Urinary bladder (tissue), 4 donors: ENCODE data around the gene POLR3B. TPM values are rescaled to one million over a fixed set of nuclear protein-coding genes. Genes with fewer than 3 reads are reported as not detected.

ENCODE experiments used
- DNase-seq: peaks from one replicate; pipeline ENCODE4 v3.0.0-alpha.2; 2015; ENCODE audit errors: extremely low spot score
- H3K27ac ChIP-seq: one replicate; pipeline ENCODE4 v1.5.1; 2013; ENCODE audit warnings: low read depth, mild to moderate bottlenecking, moderate library complexity
- H3K36me3 ChIP-seq: one replicate; pipeline ENCODE4 v1.6.1; 2013; ENCODE audit warnings: mild to moderate bottlenecking, moderate library complexity; ENCODE audit not compliant: insufficient read depth
- H3K4me1 ChIP-seq: one replicate; pipeline ENCODE4 v1.6.1; 2013; ENCODE audit warnings: mild to moderate bottlenecking, moderate library complexity; ENCODE audit not compliant: insufficient read depth
- H3K4me3 ChIP-seq: one replicate; pipeline ENCODE4 v1.5.1; 2013; ENCODE audit warnings: low read depth, low read length
- WGBS: extraction: QIAGEN DNeasy Blood & Tissue Kit; methylation state at CpG from one replicate; pipeline ENCODE4 v1.1.7; 2013; 5-methylcytosine and 5-hydroxymethylcytosine counted together
- polyA plus RNA-seq: library from polyadenylated mRNA; stranded (reverse); fragments of 200-250 nt; gene quantifications from one replicate; pipeline ENCODE4 v1.2.3, GENCODE V29; 2013
- total RNA-seq: library from RNA; depleted of rRNA; stranded (reverse); fragments of >200 nt; gene quantifications from one replicate; pipeline ENCODE4 v1.2.3, GENCODE V29; 2014
- donor health status: healthy with polysubstance abuse.
- donor health status: healthy.

POLR3B gene
- total and polyA plus RNA-seq, 2 donors: 4.5 to 14.2 TPM

GRCh38 chr12:106412563-106412962 lies 55.0 kb downstream of the POLR3B start:
- Histone ChIP-seq H3K4me1 (no peaks in the 10 kb centered on the region), H3K4me3 (no peak overlapping the region), H3K27ac (no peak overlapping the region), H3K36me3 (no peaks in the 10 kb centered on the region)
- 100% methylated on average over 1 of the region's 1 CpG for WGBS
- no peak for DNase-seq

- Histone ChIP-seq H3K4me3 (no peak overlapping the region), H3K27ac (no peak overlapping the region), H3K4me1 (no peaks in the 10 kb centered on the region), H3K36me3 (no peaks in the 10 kb centered on the region)
- no peak for DNase-seq
Measured at GRCh38 chr12:106415134-106415533, 57.6 kb downstream of the POLR3B start.

- H3K27ac ChIP-seq: no peak overlapping the region
- no peak overlapping the region for H3K4me3 ChIP-seq
- 92% methylated on average over 2 of the region's 2 CpGs for WGBS
- DNase-seq: no peak
- no peaks in the 10 kb centered on the region for H3K4me1 ChIP-seq
- H3K36me3 ChIP-seq: no peaks in the 10 kb centered on the region
Measured at GRCh38 chr12:106416273-106416672, 58.7 kb downstream of the POLR3B start.

- Histone ChIP-seq H3K36me3 (no peaks in the 10 kb centered on the region), H3K27ac (no peak overlapping the region), H3K4me3 (no peak overlapping the region), H3K4me1 (no peaks in the 10 kb centered on the region)
- no peak for DNase-seq
- 83% methylated on average over 7 of the region's 7 CpGs for WGBS
Measured at GRCh38 chr12:106417926-106418910, 60.7 kb downstream of the POLR3B start.

- no peaks in the 10 kb centered on the region for H3K4me1 ChIP-seq
Measured at GRCh38 chr12:106418970-106419369, 61.4 kb downstream of the POLR3B start.

GRCh38 chr12:106423291-106423690 lies 65.7 kb downstream of the POLR3B start:
- 98% methylated on average over 2 of the region's 2 CpGs for WGBS
- H3K4me3 ChIP-seq: no peak overlapping the region
- DNase-seq: no peak
- H3K4me1 ChIP-seq: no peaks in the 10 kb centered on the region
- H3K36me3 ChIP-seq: no peaks in the 10 kb centered on the region
- no peak overlapping the region for H3K27ac ChIP-seq

More at GRCh38 chr12:106418970-106419369, 61.4 kb downstream of the POLR3B start:
- Histone ChIP-seq H3K27ac (no peak overlapping the region), H3K36me3 (no peaks in the 10 kb centered on the region), H3K4me3 (no peak overlapping the region)
- WGBS: 53% methylated on average over 1 of the region's 1 CpG
- DNase-seq: no peak

- no peaks in the 10 kb centered on the region for H3K4me1 ChIP-seq
- 65% methylated on average over 1 of the region's 1 CpG for WGBS
- no peak overlapping the region for H3K27ac ChIP-seq
- DNase-seq: no peak
- H3K36me3 ChIP-seq: no peaks in the 10 kb centered on the region
- no peak overlapping the region for H3K4me3 ChIP-seq
Measured at GRCh38 chr12:106425061-106425702, 67.6 kb downstream of the POLR3B start.

GRCh38 chr12:106427917-106428316 lies 70.4 kb downstream of the POLR3B start:
- H3K27ac ChIP-seq: no peak overlapping the region
- H3K36me3 ChIP-seq: no peaks in the 10 kb centered on the region
- WGBS: 26% methylated on average over 1 of the region's 1 CpG
- no peak for DNase-seq
- H3K4me3 ChIP-seq: no peak overlapping the region
- no peaks in the 10 kb centered on the region for H3K4me1 ChIP-seq

GRCh38 chr12:106428384-106428783 lies 70.8 kb downstream of the POLR3B start:
- WGBS: 37% methylated on average over 2 of the region's 2 CpGs
- H3K4me1 ChIP-seq: no peaks in the 10 kb centered on the region
- H3K36me3 ChIP-seq: no peaks in the 10 kb centered on the region
- H3K4me3 ChIP-seq: no peak overlapping the region
- no peak overlapping the region for H3K27ac ChIP-seq
- DNase-seq: no peak

- no peaks in the 10 kb centered on the region for H3K4me1 ChIP-seq
- DNase-seq: no peak
- H3K4me3 ChIP-seq: no peak overlapping the region
- 75% methylated on average over 7 of the region's 7 CpGs for WGBS
- no peak overlapping the region for H3K27ac ChIP-seq
- H3K36me3 ChIP-seq: no peaks in the 10 kb centered on the region
Measured at GRCh38 chr12:106429043-106429552, 71.5 kb downstream of the POLR3B start.

GRCh38 chr12:106429636-106430035 lies 72.1 kb downstream of the POLR3B start:
- Histone ChIP-seq H3K4me1 (no peaks in the 10 kb centered on the region), H3K36me3 (no peaks in the 10 kb centered on the region), H3K4me3 (no peak overlapping the region), H3K27ac (no peak overlapping the region)
- WGBS: 99% methylated on average over 1 of the region's 1 CpG
- no peak for DNase-seq

GRCh38 chr12:106431839-106432411 lies 74.4 kb downstream of the POLR3B start:
- H3K36me3 ChIP-seq: peaks cover 2% of the 10 kb centered on the region
- H3K4me1 ChIP-seq: no peaks in the 10 kb centered on the region

GRCh38 chr12:106433055-106433454 lies 75.5 kb downstream of the POLR3B start:
- H3K36me3 ChIP-seq: peaks cover 4% of the 10 kb centered on the region
- DNase-seq: no peak
- H3K27ac ChIP-seq: no peak overlapping the region
- WGBS: 87% methylated on average over 2 of the region's 2 CpGs
- H3K4me3 ChIP-seq: no peak overlapping the region
- H3K4me1 ChIP-seq: no peaks in the 10 kb centered on the region

More at GRCh38 chr12:106431839-106432411, 74.4 kb downstream of the POLR3B start:
- DNase-seq: no peak
- 84% methylated on average over 3 of the region's 3 CpGs for WGBS
- Histone ChIP-seq H3K4me3 (no peak overlapping the region), H3K27ac (no peak overlapping the region)
